PC-9 (cell line): ENCODE results near the gene KCNA1.

Experiments
- CTCF ChIP-seq: fragments of 200-600 bp; sonication (generic); conservative IDR thresholded peaks from 2 replicates; pipeline ENCODE4 v1.6.1; 2017; ENCODE audit warnings: mixed run types, antibody characterized with exemption, mild to moderate bottlenecking, moderate library complexity
- EZH2 ChIP-seq: fragments of 200-600 bp; sonication (generic); IDR thresholded peaks from 2 replicates; pipeline ENCODE4 v1.8.0; 2017; ENCODE audit warnings: antibody characterized with exemption, low read depth

DNA sequence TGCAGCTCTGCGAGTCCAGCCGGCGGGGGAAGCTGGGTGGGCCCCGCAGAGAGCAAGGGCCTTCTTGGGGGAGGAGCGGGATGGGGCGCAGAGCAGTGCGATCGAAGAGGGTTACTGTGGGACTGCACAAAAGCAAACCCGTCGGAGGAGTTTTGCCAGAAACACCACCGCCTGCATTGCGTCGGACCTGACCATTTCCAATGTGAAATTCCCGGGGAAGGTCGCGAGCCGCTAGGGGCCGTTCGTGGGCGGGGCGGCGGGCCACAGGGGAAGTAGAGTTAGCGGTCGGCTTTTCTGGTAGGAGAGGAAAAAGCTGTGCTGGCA is 333 bp upstream of the KCNA1 start:
- TF ChIP-seq CTCF (no peak), EZH2 (no peak)
